SK-N-MC (cell line): ENCODE data around the gene PRIM1.

Experiments
- EZH2 ChIP-seq: fragments of 200-600 bp; sonication (generic); IDR thresholded peaks from one replicate; pipeline ENCODE4 v1.6.1; 2017; ENCODE audit warnings: antibody characterized with exemption
- FOXP2 ChIP-seq: optimal IDR thresholded peaks from 2 replicates; pipeline ENCODE3; 2011; ENCODE audit warnings: mild to moderate bottlenecking, moderate library complexity; ENCODE audit not compliant: insufficient read depth; ENCODE audit errors: extremely low read length, control extremely low read depth
- POLR2AphosphoS5 ChIP-seq: IDR thresholded peaks from 2 replicates; pipeline ENCODE4 v1.6.1; 2012; ENCODE audit warnings: mild to moderate bottlenecking, low read depth, low read length, borderline replicate concordance

GRCh38 chr12:56695327-56696101, 56.6 kb downstream of the PRIM1 start:
- TF ChIP-seq FOXP2 (no peak), EZH2 (no peak), POLR2AphosphoS5 (no peak)
